Spleen (tissue), 7 donors: ENCODE measurements around the gene METTL1.

ENCODE experiments used
- CTCF ChIP-seq, 11 experiments: fragments of 200-600 bp in 7 of 11; fragments of 450-650 bp in 4 of 11; sonication (generic) in 4 of 11; IDR thresholded peaks in 8 of 11; conservative IDR thresholded peaks in 3 of 11; 1 replicate in 7 of 11; 2 replicates in 4 of 11; pipeline versions ENCODE4 v1.4.0 to v1.8.0; 2016 to 2021; ENCODE audit warnings: antibody characterized with exemption in 11 of 11, inconsistent platforms in 4 of 11, mild to moderate bottlenecking in 1 of 11
- POLR2A ChIP-seq, 3 donors: fragments of 450-650 bp; IDR thresholded peaks; one replicate each; pipeline ENCODE4 v1.5.1; 2017; ENCODE audit warnings: antibody characterized with exemption in 3 of 3, mild to moderate bottlenecking in 1 of 3
- donor health status: DM: no; HTN: no; CAD: no; lungs with moderate emphysema.
- donor health status: DM: no; HTN: no; CAD: no.
- donor health status: DM: no; HTN: no; CAD: no.

GRCh38 chr12:57777911-57778310 is 6.0 kb upstream of the METTL1 start:
- TF ChIP-seq CTCF (IDR thresholded peaks at IDR 0.05 in 8 of 11, conservative IDR thresholded peaks at IDR 0.05 in 3 of 11) (no peak), POLR2A (IDR thresholded peaks at IDR 0.05) (no peak)
